CD4-positive, alpha-beta T cell (primary cell): ENCODE results near the gene KPNB1. TPM values are rescaled to one million over a fixed set of nuclear protein-coding genes. Genes with fewer than 3 reads are reported as not detected.

ENCODE experiments used
- ATAC-seq: fragments of 200-7000 bp; cut with Tn5 transposase; one replicate; pipeline ENCODE4 v1.10.0; 2022; ENCODE audit warnings: mild to moderate bottlenecking; ENCODE audit not compliant: poor library complexity
- CTCF ChIA-PET: fragments of 350-600 bp; sonication (Branson Sonifier 250); formaldehyde crosslinking; loops from one replicate; lab custom pipeline; 2021; ENCODE audit warnings: antibody characterized with exemption, inconsistent platforms; lab: Charles Lee
- POLR2A ChIA-PET: fragments of 350-600 bp; sonication (Branson Sonifier 250); formaldehyde crosslinking; loops from one replicate; lab custom pipeline; 2021; ENCODE audit warnings: antibody characterized with exemption, inconsistent platforms; lab: Charles Lee
- DNase-seq, 14 experiments: peaks; one replicate each; pipeline ENCODE4 v3.0.0-alpha.2; 2013 to 2020; ENCODE audit warnings: mixed read lengths in 2 of 14
- H3K27ac ChIP-seq, 2 donors: one replicate each; pipeline versions ENCODE4 v1.5.1 to v1.7.0; 2013; ENCODE audit warnings: low read length in 2 of 2, low read depth in 1 of 2, mild to moderate bottlenecking in 1 of 2
- H3K27me3 ChIP-seq, 2 experiments: 1 replicate in 1 of 2; 2 replicates in 1 of 2; pipeline versions ENCODE4 v1.6.1 to v1.7.0; 2013; ENCODE audit warnings: low read length in 2 of 2, control low read depth in 1 of 2, mild to moderate bottlenecking in 1 of 2, moderate library complexity in 1 of 2; ENCODE audit not compliant: insufficient read depth in 2 of 2, control insufficient read depth in 1 of 2
- H3K36me3 ChIP-seq: one replicate; pipeline ENCODE4 v1.6.1; 2013; ENCODE audit warnings: low read length, control low read depth; ENCODE audit not compliant: insufficient read depth
- H3K4me1 ChIP-seq: one replicate; pipeline ENCODE4 v1.6.1; 2013; ENCODE audit warnings: low read length, control low read depth; ENCODE audit not compliant: insufficient read depth
- H3K4me3 ChIP-seq: one replicate; pipeline ENCODE4 v1.5.1; 2013; ENCODE audit warnings: mild to moderate bottlenecking, low read length, moderate library complexity
- H3K9me3 ChIP-seq, 2 experiments: 1 replicate in 1 of 2; 2 replicates in 1 of 2; pipeline versions ENCODE4 v1.6.1 to v1.7.0; 2013; ENCODE audit warnings: low read length in 2 of 2, mild to moderate bottlenecking in 2 of 2, control low read depth in 1 of 2, moderate library complexity in 1 of 2; ENCODE audit not compliant: control insufficient read depth in 1 of 2, insufficient read depth in 1 of 2
- H3K27ac Mint-ChIP-seq: one replicate; pipeline ENCODE4 v1.8.0; 2020; ENCODE audit warnings: mixed read lengths
- H3K27me3 Mint-ChIP-seq: one replicate; pipeline ENCODE4 v1.8.0; 2021; ENCODE audit warnings: mixed read lengths
- H3K36me3 Mint-ChIP-seq: one replicate; pipeline ENCODE4 v1.8.0; 2021; ENCODE audit warnings: low read depth, mixed read lengths
- H3K4me1 Mint-ChIP-seq: one replicate; pipeline ENCODE4 v1.8.0; 2021; ENCODE audit warnings: low read depth, mixed read lengths
- H3K4me3 Mint-ChIP-seq: one replicate; pipeline ENCODE4 v1.8.0; 2020; ENCODE audit warnings: mild to moderate bottlenecking, mixed read lengths
- H3K9me3 Mint-ChIP-seq: one replicate; pipeline ENCODE4 v1.8.0; 2020; ENCODE audit warnings: mixed read lengths
- CTCF ChIP-seq: fragments of 200-600 bp; IDR thresholded peaks from one replicate; pipeline ENCODE4 v1.8.0; 2022; ENCODE audit warnings: antibody characterized with exemption, mild to moderate bottlenecking
- intact Hi-C, 2 experiments: fragments of 100-400 bp; cut with DNase I in 1 of 2; cut with micrococcal nuclease in 1 of 2; formaldehyde crosslinking; loops; one replicate each; pipeline versions ENCODE4 v1.15.1 to v1.9.0; 2023 to 2025; cut with DNase I, micrococcal nuclease
- total RNA-seq, 174 experiments: library from RNA in 2 of 174; stranded (reverse) in 2 of 174; gene quantifications; one replicate each; pipeline ENCODE4 v1.2.3 and lab custom pipeline; 2021 to 2026

KPNB1 gene
- total RNA-seq, 2 experiments from 2014 or later: 145 to 151 TPM

GRCh38 chr17:47635734-47636133 is 14.0 kb upstream of the KPNB1 start:
- no peaks in the 10 kb centered on the region for H3K9me3 ChIP-seq
- Mint-ChIP-seq H3K9me3 (no peaks in the 10 kb centered on the region), H3K4me1 (peaks cover 7% of the 10 kb centered on the region), H3K27ac (no peak overlapping the region), H3K36me3 (peaks cover 12% of the 10 kb centered on the region), H3K27me3 (no peaks in the 10 kb centered on the region), H3K4me3 (no peak overlapping the region)
- ChIA-PET POLR2A (no interaction called here), CTCF (no interaction called here)
- intact Hi-C loops: no loop called here
- H3K36me3 ChIP-seq: no peaks in the 10 kb centered on the region
- ATAC-seq (no peak), DNase-seq (no peak)
- no peak for TF ChIP-seq CTCF
- H3K27ac ChIP-seq: no peak overlapping the region
- no peaks in the 10 kb centered on the region for H3K27me3 ChIP-seq
- no peak overlapping the region for H3K4me3 ChIP-seq
- H3K4me1 ChIP-seq: peaks cover 7% of the 10 kb centered on the region

- Histone ChIP-seq H3K36me3 (no peaks in the 10 kb centered on the region), H3K27ac (no peak overlapping the region), H3K4me3 (no peak overlapping the region), H3K27me3 (no peaks in the 10 kb centered on the region), H3K9me3 (no peaks in the 10 kb centered on the region), H3K4me1 (peaks cover 7% of the 10 kb centered on the region)
- DNase-seq (no peak), ATAC-seq (no peak)
- intact Hi-C loops: no loop called here
- ChIA-PET CTCF (no interaction called here), POLR2A (no interaction called here)
- H3K4me3 Mint-ChIP-seq: no peak overlapping the region
- no peaks in the 10 kb centered on the region for H3K9me3 Mint-ChIP-seq
- TF ChIP-seq CTCF: no peak
- no peak overlapping the region for H3K27ac Mint-ChIP-seq
- H3K4me1 Mint-ChIP-seq: peaks cover 7% of the 10 kb centered on the region
- peaks cover 6% of the 10 kb centered on the region for H3K36me3 Mint-ChIP-seq
- no peaks in the 10 kb centered on the region for H3K27me3 Mint-ChIP-seq
Observed at GRCh38 chr17:47636273-47637030, 13.3 kb upstream of the KPNB1 start.

- no peaks in the 10 kb centered on the region for H3K27me3 Mint-ChIP-seq
- H3K27me3 ChIP-seq: no peaks in the 10 kb centered on the region
- no peaks in the 10 kb centered on the region for H3K36me3 ChIP-seq
- ATAC-seq (no peak), DNase-seq (no peak)
- CTCF ChIA-PET: no interaction called here
- POLR2A ChIA-PET: interaction anchor here (1.6 to 2.6 kb wide), 2 partner anchors 11 to 13 kb away, joined by 6 to 18 read pairs; partner anchors contain the start of gene KPNB1
- no peak overlapping the region for H3K27ac Mint-ChIP-seq
- no peaks in the 10 kb centered on the region for H3K9me3 ChIP-seq
- TF ChIP-seq CTCF: no peak
- H3K9me3 Mint-ChIP-seq: no peaks in the 10 kb centered on the region
- peaks cover 7% of the 10 kb centered on the region for H3K4me1 Mint-ChIP-seq
- H3K4me3 Mint-ChIP-seq: no peak overlapping the region
- H3K27ac ChIP-seq: no peak overlapping the region
- intact Hi-C loops: no loop called here
- H3K4me1 ChIP-seq: peaks cover 7% of the 10 kb centered on the region
- H3K36me3 Mint-ChIP-seq: peaks cover 6% of the 10 kb centered on the region
- H3K4me3 ChIP-seq: no peak overlapping the region
Observed at GRCh38 chr17:47638903-47639302, 10.8 kb upstream of the KPNB1 start.
